Astrocyte of the hippocampus (primary cell): Measurements from ENCODE around the gene SWAP70.

ENCODE experiments used
- DNase-seq: peaks from one replicate; pipeline ENCODE4 v3.0.0; 2011; ENCODE audit warnings: low read depth, low spot score

Gene SWAP70

GRCh38 chr11:9651899-9652748, 11.8 kb upstream of the SWAP70 start:
- no peak for DNase-seq

- DNase-seq, result no peak
Measured at GRCh38 chr11:9653871-9654270, 10.0 kb upstream of the SWAP70 start.

GRCh38 chr11:9656864-9657263, 7.0 kb upstream of the SWAP70 start:
- DNase-seq, result no peak

- DNase-seq, result no peak
Measured at GRCh38 chr11:9657531-9657930, 6.3 kb upstream of the SWAP70 start.

- no peak for DNase-seq
Measured at GRCh38 chr11:9660886-9661285, 3.0 kb upstream of the SWAP70 start.

- DNase-seq, result peak; percentile 38
Measured at GRCh38 chr11:9662273-9662672, 1.6 kb upstream of the SWAP70 start.

- DNase-seq, result peak; percentile 70
Measured at GRCh38 chr11:9664276-9665171, 647 bp downstream of the SWAP70 start.

- no peak for DNase-seq
Measured at GRCh38 chr11:9665749-9666148, 1.9 kb downstream of the SWAP70 start.

- DNase-seq, result no peak
Measured at GRCh38 chr11:9669954-9670353, 6.1 kb downstream of the SWAP70 start.

GRCh38 chr11:9672288-9672916, 8.5 kb downstream of the SWAP70 start:
- no peak for DNase-seq

GRCh38 chr11:9672918-9673317, 9.0 kb downstream of the SWAP70 start:
- DNase-seq, result no peak

GRCh38 chr11:9675691-9676090, 11.8 kb downstream of the SWAP70 start:
- DNase-seq, result no peak

GRCh38 chr11:9677951-9678350, 14.1 kb downstream of the SWAP70 start:
- DNase-seq, result no peak

- no peak for DNase-seq
Measured at GRCh38 chr11:9678576-9678975, 14.7 kb downstream of the SWAP70 start.

GRCh38 chr11:9680028-9680427, 16.2 kb downstream of the SWAP70 start:
- DNase-seq, result no peak

GRCh38 chr11:9681583-9682372, 17.9 kb downstream of the SWAP70 start:
- no peak for DNase-seq

GRCh38 chr11:9687711-9688477, 24.0 kb downstream of the SWAP70 start:
- peak; percentile 55 for DNase-seq

- peak; percentile 80 for DNase-seq
Measured at GRCh38 chr11:9688716-9689511, 25.0 kb downstream of the SWAP70 start.

- no peak for DNase-seq
Measured at GRCh38 chr11:9689721-9690120, 25.8 kb downstream of the SWAP70 start.

- DNase-seq, result no peak
Measured at GRCh38 chr11:9691865-9692264, 28.0 kb downstream of the SWAP70 start.
